GM12878 (cell line): ENCODE data around the gene RECQL.

Source experiments
- EP300 ChIP-seq, 2 experiments: fragments of 150-350 bp in 1 of 2; IDR thresholded peaks; 2 replicates each; pipeline ENCODE4 v1.6.1; 2011 to 2012; ENCODE audit warnings: low read depth in 2 of 2, low read length in 2 of 2, borderline replicate concordance in 1 of 2, improper control_type of control experiment in 1 of 2, inconsistent platforms in 1 of 2; ENCODE audit not compliant: control insufficient read depth in 1 of 2
- FOXK2 ChIP-seq: fragments of 450-650 bp; IDR thresholded peaks from 2 replicates; pipeline ENCODE4 v1.6.1; 2017; ENCODE audit warnings: mild to moderate bottlenecking, moderate library complexity
- FOXM1 ChIP-seq: IDR thresholded peaks from 2 replicates; pipeline ENCODE4 v1.6.1; 2012; ENCODE audit warnings: low read depth, mild to moderate bottlenecking, inconsistent platforms, low read length, moderate library complexity
- NBN ChIP-seq: fragments of 450-650 bp; IDR thresholded peaks from 2 replicates; pipeline ENCODE4 v1.6.1; 2016
- POLR2AphosphoS5 ChIP-seq: IDR thresholded peaks from 2 replicates; pipeline ENCODE4 v1.6.1; 2011; ENCODE audit warnings: mild to moderate bottlenecking, low read length, inconsistent platforms
- POU2F2 ChIP-seq: IDR thresholded peaks from 3 replicates; pipeline ENCODE4 v1.6.1; 2011; ENCODE audit warnings: low read depth, mild to moderate bottlenecking, low read length, borderline replicate concordance
- SIN3A ChIP-seq: IDR thresholded peaks from 2 replicates; pipeline ENCODE4 v1.6.1; 2012; ENCODE audit warnings: low read depth, low read length, improper control_type of control experiment
- TAF1 ChIP-seq: IDR thresholded peaks from 2 replicates; pipeline ENCODE4 v1.6.1; 2011; ENCODE audit warnings: mild to moderate bottlenecking, low read depth, low read length, borderline replicate concordance
- YY1 ChIP-seq: IDR thresholded peaks from 2 replicates; pipeline ENCODE4 v1.6.1; 2011; ENCODE audit warnings: low read depth, mild to moderate bottlenecking, low read length
- ZNF24 ChIP-seq: fragments of 450-650 bp; IDR thresholded peaks from 2 replicates; pipeline ENCODE4 v1.6.1; 2017; ENCODE audit warnings: antibody characterized with exemption, mild to moderate bottlenecking
- TF ChIP-seq, protein P1 (sequence below), 3 experiments: IDR thresholded peaks in 2 of 3; conservative IDR thresholded peaks in 1 of 3; 2 replicates each; pipeline ENCODE4 v1.5.1; 2011; ENCODE audit warnings: low read depth in 3 of 3, low read length in 3 of 3, mild to moderate bottlenecking in 3 of 3, control low read depth in 2 of 3, moderate library complexity in 2 of 3, inconsistent platforms in 1 of 3, mixed read lengths in 1 of 3; ENCODE audit not compliant: control insufficient read depth in 2 of 3, insufficient read depth in 1 of 3; ENCODE audit errors: extremely low read depth in 1 of 3

DNA sequence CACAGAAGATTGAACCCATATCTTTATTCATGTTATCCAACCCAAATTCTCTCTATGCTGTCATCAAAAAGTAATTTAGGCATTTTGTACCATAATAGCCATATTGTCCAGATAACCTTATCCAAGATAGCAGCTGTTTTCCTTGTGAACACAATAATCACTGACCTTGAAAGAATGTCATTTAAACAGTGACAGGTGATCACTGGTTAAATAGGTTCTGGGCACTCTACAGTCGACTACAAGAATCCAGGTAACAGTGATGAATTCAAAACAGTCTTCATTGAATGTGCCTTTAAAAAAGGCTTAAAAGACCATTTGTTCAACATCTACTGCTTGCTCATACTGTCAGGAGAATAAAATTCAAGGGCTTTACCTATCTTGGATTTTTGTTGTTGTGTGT is 20.1 kb upstream of the RECQL start:
- TF ChIP-seq, protein P1, sequence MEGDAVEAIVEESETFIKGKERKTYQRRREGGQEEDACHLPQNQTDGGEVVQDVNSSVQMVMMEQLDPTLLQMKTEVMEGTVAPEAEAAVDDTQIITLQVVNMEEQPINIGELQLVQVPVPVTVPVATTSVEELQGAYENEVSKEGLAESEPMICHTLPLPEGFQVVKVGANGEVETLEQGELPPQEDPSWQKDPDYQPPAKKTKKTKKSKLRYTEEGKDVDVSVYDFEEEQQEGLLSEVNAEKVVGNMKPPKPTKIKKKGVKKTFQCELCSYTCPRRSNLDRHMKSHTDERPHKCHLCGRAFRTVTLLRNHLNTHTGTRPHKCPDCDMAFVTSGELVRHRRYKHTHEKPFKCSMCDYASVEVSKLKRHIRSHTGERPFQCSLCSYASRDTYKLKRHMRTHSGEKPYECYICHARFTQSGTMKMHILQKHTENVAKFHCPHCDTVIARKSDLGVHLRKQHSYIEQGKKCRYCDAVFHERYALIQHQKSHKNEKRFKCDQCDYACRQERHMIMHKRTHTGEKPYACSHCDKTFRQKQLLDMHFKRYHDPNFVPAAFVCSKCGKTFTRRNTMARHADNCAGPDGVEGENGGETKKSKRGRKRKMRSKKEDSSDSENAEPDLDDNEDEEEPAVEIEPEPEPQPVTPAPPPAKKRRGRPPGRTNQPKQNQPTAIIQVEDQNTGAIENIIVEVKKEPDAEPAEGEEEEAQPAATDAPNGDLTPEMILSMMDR (IDR thresholded peaks at IDR 0.05 in 2 of 3, conservative IDR thresholded peaks at IDR 0.05 in 1 of 3; ENCODE audit: control insufficient read depth in 2 of 3, extremely low read depth in 1 of 3, insufficient read depth in 1 of 3, low read depth in 3 of 3, low read length in 3 of 3), result no peak
- TF ChIP-seq EP300 (IDR thresholded peaks at IDR 0.05; ENCODE audit: borderline replicate concordance in 1 of 2, control insufficient read depth in 1 of 2, low read depth in 2 of 2, low read length in 2 of 2), result no peak
- no peak for TF ChIP-seq TAF1
- no peak for TF ChIP-seq POU2F2
- TF ChIP-seq NBN, result no peak
- TF ChIP-seq POLR2AphosphoS5, result no peak
- TF ChIP-seq ZNF24, result no peak
- no peak for TF ChIP-seq FOXM1
- TF ChIP-seq SIN3A, result no peak
- no peak for TF ChIP-seq YY1
- no peak for TF ChIP-seq FOXK2
